GM10266 (cell line): ENCODE measurements around the gene SVOP.
"Not testable (repeated sequence)": the region's sequence is repeated elsewhere in the genome, so short reads cannot be mapped to it uniquely, and the experiment has no call there.

Experiments used
- DNase-seq: peaks from one replicate; pipeline ENCODE4 v3.0.0; 2012; ENCODE audit errors: extremely low spot score
- CTCF ChIP-seq: IDR thresholded peaks from 2 replicates; pipeline ENCODE4 v1.5.1; 2012; ENCODE audit warnings: mild to moderate bottlenecking, low read depth; ENCODE audit not compliant: control insufficient read depth, insufficient read depth; ENCODE audit errors: missing control alignments

Gene SVOP

GRCh38 chr12:108862588-108862959 is 158.3 kb downstream of the SVOP start:
- no peak for DNase-seq
- no peak for TF ChIP-seq CTCF

- TF ChIP-seq CTCF: no peak
- peak; percentile 70 for DNase-seq
These were observed 158.8 kb downstream of the SVOP start for GRCh38 chr12:108861878-108862587.

- no peak for TF ChIP-seq CTCF
- DNase-seq: no peak
These were observed 160.4 kb downstream of the SVOP start for GRCh38 chr12:108860443-108860842.

- no peak for DNase-seq
- TF ChIP-seq CTCF: no peak
These were observed 161.0 kb downstream of the SVOP start for GRCh38 chr12:108859923-108860291.

GRCh38 chr12:108859141-108859922 is 161.5 kb downstream of the SVOP start:
- DNase-seq: not testable (repeated sequence)

GRCh38 chr12:108858311-108859074 is 162.4 kb downstream of the SVOP start:
- no peak for TF ChIP-seq CTCF
- no peak for DNase-seq
